GM21737 (cell line): Measurements from ENCODE around the gene CCDC8.
"Not testable (repeated sequence)": the region's sequence is repeated elsewhere in the genome, so short reads cannot be mapped to it uniquely, and the experiment has no call there.

Experiments used
- ATAC-seq: cut with Tn5 transposase; IDR thresholded peaks from one replicate; pipeline ENCODE4 v1.9.1; 2021; ENCODE audit warnings: mild to moderate bottlenecking, moderate library complexity; ENCODE audit not compliant: unreplicated experiment

CCDC8 gene

DNA sequence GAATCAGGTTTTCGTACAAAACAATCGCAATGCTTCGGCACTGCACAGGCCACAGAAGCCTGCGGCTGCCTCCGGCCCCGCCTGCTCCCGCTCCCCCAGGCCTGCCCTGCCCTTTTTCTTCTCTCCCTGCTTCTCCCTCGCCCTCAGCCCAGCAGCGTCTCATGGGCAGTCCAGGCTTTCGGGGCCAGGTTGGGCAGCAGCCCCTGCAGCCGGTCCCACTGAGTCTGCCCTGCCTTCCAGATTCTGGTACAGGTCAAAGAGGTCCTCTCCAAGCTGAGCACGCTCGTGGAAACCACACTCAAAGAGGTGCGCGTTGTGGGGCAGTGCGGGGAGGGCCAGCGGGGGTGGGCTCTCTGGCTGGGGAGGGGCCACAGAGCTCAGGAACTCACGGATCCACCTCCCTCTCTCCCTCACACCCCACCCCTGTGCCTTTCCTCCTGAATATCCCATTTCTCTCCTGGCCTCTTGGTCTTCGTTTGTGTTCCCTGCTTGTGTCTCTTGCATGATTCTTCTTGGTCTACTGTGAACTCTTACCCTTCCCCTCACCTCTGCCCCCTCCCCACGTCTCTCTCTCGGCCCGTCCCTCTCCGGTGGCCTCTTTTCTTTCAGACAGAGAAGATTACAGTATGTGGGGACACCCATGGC lies 30.1 kb downstream of the CCDC8 start:
- ATAC-seq, result no peak

DNA sequence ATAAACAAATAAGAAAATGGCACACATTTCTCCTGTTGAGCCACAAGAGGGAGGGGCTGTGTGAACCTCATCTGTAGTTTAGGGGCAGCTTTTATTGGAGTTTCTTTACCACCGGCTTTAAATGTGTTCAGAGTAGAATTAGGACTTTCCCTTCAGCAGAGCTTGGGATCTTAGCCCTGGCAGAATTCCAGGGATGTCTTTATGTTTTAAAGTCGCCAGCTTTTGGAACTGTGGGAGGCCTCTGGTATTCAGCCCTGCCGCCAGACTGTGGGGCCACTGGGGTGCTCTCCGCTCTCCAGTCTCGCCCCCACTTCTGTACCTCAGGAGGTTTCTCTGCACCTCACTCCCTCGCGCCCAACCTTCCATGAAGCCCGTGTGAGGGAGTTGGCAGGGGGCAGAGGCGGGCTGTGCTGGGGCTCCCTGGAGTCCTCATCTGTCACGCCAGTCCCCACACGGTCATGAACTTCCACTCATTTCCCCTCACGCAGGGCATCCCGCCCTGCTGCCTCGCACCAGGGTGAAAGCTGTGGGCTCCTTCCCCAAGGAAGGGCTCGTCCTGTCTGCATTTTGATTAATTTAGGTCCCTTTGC lies 31.5 kb downstream of the CCDC8 start:
- no peak for ATAC-seq

DNA sequence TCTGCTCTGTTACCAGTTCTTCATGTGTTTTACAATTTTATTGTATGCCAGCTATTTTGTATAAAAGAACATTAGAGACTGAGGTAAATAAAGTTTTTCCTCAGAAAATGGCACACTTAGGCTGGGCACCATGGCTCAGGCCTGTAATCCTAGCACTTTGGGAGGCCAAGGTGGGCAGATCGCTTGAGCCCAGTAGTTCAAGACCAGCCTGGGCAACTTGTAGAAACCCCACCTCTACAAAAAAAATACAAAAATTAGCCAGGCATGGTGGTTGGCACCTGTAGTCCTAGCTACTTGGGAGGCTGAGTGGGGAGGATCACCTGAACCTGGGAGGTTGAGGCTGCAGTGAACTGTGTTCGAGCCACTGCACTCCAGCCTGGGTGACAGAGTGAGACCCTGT lies 32.0 kb downstream of the CCDC8 start:
- ATAC-seq, result no peak

DNA sequence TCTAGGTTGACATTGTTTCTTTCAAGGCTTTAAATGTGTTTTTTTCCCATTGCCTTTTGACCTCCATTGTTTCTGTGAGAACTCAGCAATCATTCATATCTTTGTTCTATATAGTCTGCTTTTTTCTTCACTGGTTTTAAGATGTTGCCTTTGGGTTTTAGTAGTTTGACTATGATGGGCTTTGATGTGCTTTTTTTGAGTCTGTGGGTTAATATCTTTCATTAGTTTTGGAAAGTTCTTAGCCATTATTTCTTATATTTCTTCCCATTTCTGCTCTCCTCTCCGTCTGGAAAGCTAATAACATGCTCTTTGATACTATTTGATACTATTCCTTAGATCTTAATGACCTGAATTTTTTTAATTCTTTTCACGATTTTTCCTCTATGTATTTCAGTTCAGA lies 32.7 kb downstream of the CCDC8 start:
- ATAC-seq, result no peak

DNA sequence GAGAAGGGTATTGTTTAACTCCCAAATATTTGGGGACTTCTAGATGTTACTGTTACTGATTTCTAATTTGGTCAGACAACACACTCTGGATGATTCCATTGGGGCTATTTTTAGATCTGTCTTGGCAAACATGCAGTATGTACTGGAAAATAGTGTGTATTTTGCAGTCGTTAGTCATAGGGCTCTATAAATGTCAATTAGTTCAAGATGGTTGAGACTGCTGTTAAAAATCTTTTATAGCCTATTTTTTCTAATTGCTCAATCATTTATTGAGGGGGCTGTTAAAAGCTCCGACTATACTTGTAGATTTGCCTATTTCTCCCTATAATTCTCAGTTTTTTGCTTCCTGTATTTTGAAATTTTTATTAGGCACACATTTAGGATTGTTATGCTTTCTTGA lies 35.1 kb downstream of the CCDC8 start:
- no peak for ATAC-seq

DNA sequence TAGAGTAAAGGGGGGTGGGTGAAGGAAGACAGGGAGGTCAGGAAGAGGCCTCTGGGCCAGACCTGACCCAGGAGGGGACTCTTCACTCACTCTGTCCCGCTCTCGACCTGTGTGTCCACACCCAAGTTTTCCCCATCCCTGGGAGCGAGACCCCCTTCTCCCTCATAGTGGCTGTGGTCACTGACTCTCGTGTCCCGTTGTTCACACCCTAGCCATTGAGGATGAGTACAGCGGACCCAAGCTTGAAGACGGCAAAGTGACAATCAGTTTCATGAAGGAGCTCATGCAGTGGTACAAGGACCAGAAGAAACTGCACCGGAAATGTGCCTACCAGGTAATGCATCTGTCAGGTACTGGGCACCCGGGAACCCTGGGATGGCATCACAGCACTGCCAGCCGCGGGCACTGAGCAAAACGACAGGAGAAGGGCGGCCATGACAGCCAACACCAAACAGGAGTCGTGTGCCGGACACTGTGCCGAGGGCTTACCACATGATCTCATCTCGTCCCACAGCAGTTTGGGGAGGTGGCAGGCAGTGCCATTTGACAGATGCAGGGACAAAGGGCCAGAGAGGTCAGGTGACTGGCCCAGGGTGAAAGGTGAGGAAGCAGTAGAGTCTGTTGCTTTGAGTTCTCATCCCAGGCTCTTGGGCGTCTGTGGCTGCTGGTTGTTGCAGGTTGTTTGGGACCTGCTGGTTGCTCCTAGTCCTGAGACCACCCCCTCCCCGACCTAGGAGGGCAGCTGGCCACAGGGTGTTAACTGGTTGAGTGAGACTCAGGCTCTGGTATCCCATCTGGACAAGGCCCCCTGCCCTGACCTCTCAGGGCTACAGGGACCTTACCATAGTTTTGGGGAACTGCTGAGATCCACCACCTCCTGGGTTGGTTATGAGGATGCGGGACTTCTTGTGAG lies 36.9 kb downstream of the CCDC8 start:
- ATAC-seq, result no peak

DNA sequence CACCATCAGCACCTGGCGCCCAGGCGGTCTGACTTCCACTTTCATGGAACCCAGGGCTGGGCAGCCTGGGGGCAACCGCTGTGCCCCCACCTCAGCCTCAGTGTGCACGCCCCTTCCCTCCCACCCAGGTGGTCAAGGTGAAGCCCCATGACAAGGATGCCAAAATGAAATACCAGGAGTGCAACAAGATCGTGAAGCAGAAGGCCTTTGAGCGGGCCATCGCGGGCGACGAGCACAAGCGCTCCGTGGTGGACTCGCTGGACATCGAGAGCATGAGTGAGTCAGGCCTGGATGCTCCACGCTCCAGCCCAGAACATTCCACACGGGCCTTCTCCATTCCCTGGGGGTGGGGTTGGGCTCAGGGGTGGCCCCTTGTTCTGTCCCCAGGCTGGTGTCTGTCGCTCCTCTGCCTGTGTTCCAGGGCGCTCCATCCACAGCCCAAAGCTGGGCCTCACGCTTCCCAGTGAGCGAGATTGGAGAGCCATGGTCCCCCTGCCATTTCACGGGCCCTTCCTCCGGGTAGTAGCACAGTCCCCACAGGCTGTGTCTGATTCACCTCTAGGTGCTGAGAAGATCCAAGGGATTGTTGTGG lies 37.8 kb downstream of the CCDC8 start:
- ATAC-seq, result not testable (repeated sequence)

DNA sequence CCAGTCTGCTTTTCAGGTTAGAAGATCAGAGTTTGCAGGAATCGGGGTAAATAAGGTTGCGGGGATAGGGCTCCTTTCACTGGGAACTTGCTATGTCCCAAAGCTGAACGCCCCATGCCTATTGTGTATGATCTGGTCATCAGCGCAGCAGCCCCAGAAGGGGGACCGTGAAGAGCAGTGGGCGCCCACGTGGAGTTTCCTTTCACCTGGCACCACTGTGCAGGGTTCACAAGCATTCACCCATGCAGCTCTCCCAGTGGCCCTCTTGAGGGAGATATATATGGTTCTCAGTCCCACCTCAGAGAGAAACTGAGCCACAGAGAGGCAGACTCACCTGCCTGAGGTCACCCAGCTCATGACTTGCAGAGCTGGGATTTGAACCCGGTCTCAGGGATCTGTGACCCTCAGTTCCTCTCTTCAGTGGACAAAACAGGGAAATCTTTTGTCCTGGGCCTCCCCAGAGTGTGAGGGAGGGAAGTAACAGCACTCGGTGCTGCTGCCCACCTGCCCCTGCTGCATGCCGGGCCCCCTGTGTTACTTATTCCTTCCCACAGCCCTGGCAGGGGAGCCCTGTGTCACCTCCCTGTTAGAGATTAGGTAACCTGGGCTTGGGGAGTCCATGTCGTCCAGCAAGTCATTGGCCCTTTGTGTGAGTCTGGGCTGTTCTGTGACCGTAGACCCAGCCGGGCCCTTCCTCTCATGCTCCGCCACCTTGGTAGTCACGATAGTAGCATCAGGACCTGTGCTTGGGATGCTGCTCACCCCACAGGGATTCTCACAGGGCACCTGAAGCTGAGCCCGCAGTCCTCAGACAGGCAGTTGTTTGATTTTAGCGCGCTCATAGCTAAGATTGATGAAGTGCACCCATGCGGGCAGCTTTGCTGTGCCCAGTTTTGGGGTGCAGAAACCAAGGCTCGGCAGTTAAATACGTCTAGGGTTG lies 38.6 kb downstream of the CCDC8 start:
- ATAC-seq, result no peak

- ATAC-seq, result no peak
Observed at GRCh38 chr19:46373491-46374359, 39.6 kb downstream of the CCDC8 start.

GRCh38 chr19:46372901-46373490 lies 40.4 kb downstream of the CCDC8 start:
- ATAC-seq, result no peak

- ATAC-seq, result no peak
Observed at GRCh38 chr19:46371371-46371901, 41.9 kb downstream of the CCDC8 start.

GRCh38 chr19:46369817-46370216 lies 43.5 kb downstream of the CCDC8 start:
- no peak for ATAC-seq

DNA sequence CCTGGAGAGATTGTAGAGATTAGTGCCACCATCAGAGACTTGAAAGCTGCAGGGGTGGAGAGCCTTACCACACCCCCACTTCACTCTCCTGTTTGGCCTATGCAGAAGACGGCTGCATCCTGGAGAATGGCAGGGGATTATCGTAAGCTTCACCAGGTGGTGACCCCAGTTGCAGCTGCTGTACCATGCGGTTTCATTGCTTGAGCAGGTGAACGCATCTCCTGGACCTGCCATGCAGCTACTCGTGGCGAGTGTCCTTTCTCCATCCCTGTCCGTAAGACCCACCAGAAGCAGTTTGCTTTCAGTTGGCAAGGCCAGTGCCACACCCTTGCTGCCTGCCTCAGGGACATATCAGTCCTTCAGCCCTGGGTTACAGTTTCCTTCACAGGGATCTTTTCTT lies 45.2 kb downstream of the CCDC8 start:
- ATAC-seq, result no peak

- ATAC-seq, result no peak
Observed at GRCh38 chr19:46367426-46367825, 45.9 kb downstream of the CCDC8 start.

DNA sequence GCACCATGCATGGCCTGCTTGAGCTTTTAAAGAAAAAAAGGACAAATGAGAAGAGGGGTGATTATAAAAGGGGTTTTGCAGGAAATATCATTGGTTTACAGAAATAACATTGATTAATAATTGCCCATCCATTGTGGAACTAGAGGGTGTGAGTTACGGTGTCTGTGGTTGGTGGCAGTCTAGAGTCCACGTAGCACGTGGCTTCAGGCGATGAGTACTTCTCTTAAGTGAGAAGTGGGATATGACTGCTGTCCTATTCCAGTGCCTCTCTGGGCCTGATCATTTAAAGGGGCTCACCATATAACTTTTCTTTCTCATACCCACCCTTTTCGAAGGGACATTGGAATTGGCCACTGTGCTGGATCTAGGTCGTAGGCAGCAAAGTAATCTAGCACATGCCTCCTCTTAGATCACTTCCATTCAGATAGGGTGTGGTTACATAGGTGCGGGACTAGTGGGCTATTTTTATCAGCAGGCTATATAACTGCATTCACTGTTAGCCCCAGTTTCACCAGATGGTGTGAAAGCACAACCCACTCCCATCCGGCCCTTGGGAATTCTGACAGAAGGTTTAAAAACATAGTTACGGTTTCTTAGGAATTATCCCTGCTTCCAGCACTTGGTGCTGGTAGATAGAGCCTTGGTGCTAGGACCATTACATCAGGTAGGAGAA lies 46.6 kb downstream of the CCDC8 start:
- ATAC-seq, result no peak

GRCh38 chr19:46365561-46365960 lies 47.8 kb downstream of the CCDC8 start:
- no peak for ATAC-seq

GRCh38 chr19:46364359-46364758 lies 49.0 kb downstream of the CCDC8 start:
- no peak for ATAC-seq

DNA sequence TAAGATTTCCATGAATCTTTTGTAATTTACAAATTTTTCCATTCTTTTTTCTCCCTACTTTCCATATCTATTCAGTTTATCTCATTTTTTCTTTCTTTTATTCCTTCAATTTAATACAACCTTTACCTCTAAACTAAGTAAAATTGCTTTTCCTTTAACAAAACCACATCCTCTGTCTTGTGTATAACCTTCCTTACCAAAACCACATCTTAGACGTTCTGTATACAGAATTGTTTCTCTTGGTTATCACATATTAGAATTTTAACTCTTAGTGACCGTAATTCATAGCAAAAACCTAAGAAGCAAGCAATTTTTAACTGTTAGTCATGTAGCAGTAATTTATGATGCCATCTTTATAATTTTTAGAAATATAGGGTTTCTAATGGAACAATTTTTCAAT lies 51.4 kb downstream of the CCDC8 start:
- no peak for ATAC-seq
